ENCODE results near the gene BRK1.

DNA sequence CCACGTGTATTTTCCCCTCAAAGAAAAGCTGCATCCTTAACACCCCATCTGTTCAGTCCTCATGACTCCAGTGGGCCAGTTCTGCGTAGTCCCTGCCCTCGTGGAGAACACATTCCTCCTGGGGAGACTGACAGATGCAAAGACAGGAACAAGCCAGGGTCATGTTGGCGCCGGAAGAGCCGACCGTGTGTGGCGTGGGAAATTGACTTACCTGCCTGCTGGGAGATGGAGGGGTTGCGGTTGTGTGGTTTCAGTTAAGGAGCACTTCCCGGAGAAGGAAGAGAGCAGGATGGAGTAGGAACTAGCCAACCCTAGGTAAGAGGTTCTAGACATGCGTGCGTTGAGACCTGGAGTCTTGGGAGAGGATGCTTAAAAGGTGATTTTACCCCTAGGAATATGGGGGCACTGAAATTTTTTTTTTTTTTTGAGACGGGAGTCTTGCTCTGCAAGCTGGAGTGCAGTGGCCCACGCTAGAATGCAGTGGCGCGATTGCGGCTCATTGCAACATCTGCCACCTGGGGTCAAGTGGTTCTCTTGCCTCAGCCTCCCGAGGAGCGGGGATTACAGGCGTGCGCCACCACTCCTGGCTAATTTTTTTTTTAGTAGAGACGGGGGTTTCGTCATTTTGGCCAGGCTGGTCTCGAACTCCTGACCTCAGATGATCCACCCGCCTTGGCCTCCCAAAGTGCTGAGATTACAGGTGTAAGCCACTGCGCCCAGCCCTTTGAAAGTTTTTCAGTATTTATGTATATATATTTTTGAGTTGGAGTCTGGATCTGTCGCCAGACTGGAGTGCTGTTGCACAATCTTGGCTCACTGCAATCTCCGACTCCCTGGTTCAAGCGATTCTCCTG is 27.5 kb downstream of the BRK1 start:
- TF ChIP-seq, protein P1, sequence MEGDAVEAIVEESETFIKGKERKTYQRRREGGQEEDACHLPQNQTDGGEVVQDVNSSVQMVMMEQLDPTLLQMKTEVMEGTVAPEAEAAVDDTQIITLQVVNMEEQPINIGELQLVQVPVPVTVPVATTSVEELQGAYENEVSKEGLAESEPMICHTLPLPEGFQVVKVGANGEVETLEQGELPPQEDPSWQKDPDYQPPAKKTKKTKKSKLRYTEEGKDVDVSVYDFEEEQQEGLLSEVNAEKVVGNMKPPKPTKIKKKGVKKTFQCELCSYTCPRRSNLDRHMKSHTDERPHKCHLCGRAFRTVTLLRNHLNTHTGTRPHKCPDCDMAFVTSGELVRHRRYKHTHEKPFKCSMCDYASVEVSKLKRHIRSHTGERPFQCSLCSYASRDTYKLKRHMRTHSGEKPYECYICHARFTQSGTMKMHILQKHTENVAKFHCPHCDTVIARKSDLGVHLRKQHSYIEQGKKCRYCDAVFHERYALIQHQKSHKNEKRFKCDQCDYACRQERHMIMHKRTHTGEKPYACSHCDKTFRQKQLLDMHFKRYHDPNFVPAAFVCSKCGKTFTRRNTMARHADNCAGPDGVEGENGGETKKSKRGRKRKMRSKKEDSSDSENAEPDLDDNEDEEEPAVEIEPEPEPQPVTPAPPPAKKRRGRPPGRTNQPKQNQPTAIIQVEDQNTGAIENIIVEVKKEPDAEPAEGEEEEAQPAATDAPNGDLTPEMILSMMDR (IDR thresholded peaks at IDR 0.05 in 4 of 5, conservative IDR thresholded peaks at IDR 0.05 in 1 of 5): no peak
- no peak for TF ChIP-seq POLR2A (IDR thresholded peaks at IDR 0.05)
